Motor neuron (in vitro differentiated cells): Measurements from ENCODE around the gene SASH1. TPM values are rescaled to one million over a fixed set of nuclear protein-coding genes. Genes with fewer than 3 reads are reported as not detected.

Experiments
- ATAC-seq, 8 experiments: fragments of 200-7000 bp; cut with Tn5 transposase; replicated peaks in 6 of 8; 2 replicates each; pipeline ENCODE4 v1.8.0; 2021; ENCODE audit warnings: mild to moderate bottlenecking in 8 of 8, moderate library complexity in 8 of 8
- H3K27ac ChIP-seq, 2 donors: fragments of 250-450 bp; sonication (Bioruptor Pico); 2 replicates each; pipeline ENCODE4 v1.9.0; 2021; ENCODE audit warnings: antibody characterized with exemption in 2 of 2, mild to moderate bottlenecking in 2 of 2, moderate library complexity in 1 of 2
- H3K4me1 ChIP-seq, 2 donors: fragments of 250-450 bp; sonication (Bioruptor Pico); replicated peaks in 1 of 2; 2 replicates each; pipeline ENCODE4 v1.6.1; 2021; ENCODE audit warnings: antibody characterized with exemption in 2 of 2, mild to moderate bottlenecking in 2 of 2, moderate library complexity in 1 of 2
- H3K4me3 ChIP-seq, 5 donors: fragments of 250-450 bp; sonication (Bioruptor Pico); 2 replicates each; pipeline ENCODE4 v1.9.0; 2021; ENCODE audit warnings: antibody characterized with exemption in 5 of 5, mild to moderate bottlenecking in 5 of 5, moderate library complexity in 4 of 5
- WGBS, 10 experiments: fragments of 450-650 bp; shearing (Covaris generic); methylation state at CpG; one replicate each; pipeline ENCODE4 v1.0.0; 2022; 5-methylcytosine and 5-hydroxymethylcytosine counted together
- in situ Hi-C, 9 experiments: fragments of 400-800 bp; cut with MboI; loops; one replicate each; pipeline ENCODE4 v1.15.0; 2021; ENCODE audit warnings: low sequenced_read_pairs in 9 of 9, low pct_unique_long_range_greater_than_20kb in 2 of 9; ENCODE audit not compliant: unreplicated experiment in 9 of 9
- total RNA-seq, 8 experiments: library from RNA; unstranded; fragments of 300-600 nt; gene quantifications; 2 replicates each; pipeline versions ENCODE4 v1.2.3 to v1.2.4, GENCODE V29; 2022

SASH1 gene
- total RNA-seq, 8 experiments from 2014 or later = 7.8 to 139 (median 18.4) TPM

- H3K4me3 ChIP-seq = no peak overlapping the region
- in situ Hi-C loops = no loop called here
- peak in 2 of 8 experiments; percentile 7 to 16 for ATAC-seq
- peaks cover 6 to 10% of the 10 kb centered on the region in 2 donors for H3K4me1 ChIP-seq
- no peak overlapping the region for H3K27ac ChIP-seq
- WGBS, 10 experiments = 21 to 74% (median 42%) methylated on average over 1 to 3 of the region's 3 CpGs
These were observed 58.9 kb downstream of the SASH1 start for GRCh38 chr6:148401571-148401970.

GRCh38 chr6:148404456-148405054, 61.9 kb downstream of the SASH1 start:
- H3K27ac ChIP-seq = no peak overlapping the region
- ATAC-seq = peak in 5 of 8 experiments; percentile 61 to 85 (median 77)

GRCh38 chr6:148405894-148406293, 63.3 kb downstream of the SASH1 start:
- Histone ChIP-seq H3K4me1 (peaks cover 2 to 3% of the 10 kb centered on the region in 2 donors), H3K4me3 (no peak overlapping the region), H3K27ac (no peak overlapping the region)
- whole genome bisulfite sequencing, 10 experiments = 80 to 100% (median 100%) methylated on average over 1 to 2 of the region's 2 CpGs; no CpG with 5 or more reads in 5 of the 10 experiments
- in situ Hi-C loops = no loop called here
- ATAC-seq = peak in 1 of 8 experiments; percentile 29

More at GRCh38 chr6:148404456-148405054, 61.9 kb downstream of the SASH1 start:
- in situ Hi-C loops = no loop called here
- WGBS, 10 experiments = 13 to 100% (median 60%) methylated on average over 1 to 4 of the region's 10 CpGs; no CpG with 5 or more reads in 4 of the 10 experiments
- Histone ChIP-seq H3K4me1 (peaks cover 2 to 3% of the 10 kb centered on the region in 2 donors), H3K4me3 (no peak overlapping the region)

- Histone ChIP-seq H3K4me1 (no peaks in the 10 kb centered on the region), H3K4me3 (no peak overlapping the region), H3K27ac (no peak overlapping the region)
- in situ Hi-C loops = no loop called here
- ATAC-seq = no peak
- 50 to 95% (median 88%) methylated on average over 1 to 6 of the region's 6 CpGs; no CpG with 5 or more reads in 1 of the 10 experiments for WGBS, 10 experiments
These were observed 64.1 kb downstream of the SASH1 start for GRCh38 chr6:148406579-148407371.

GRCh38 chr6:148407372-148407771, 64.7 kb downstream of the SASH1 start:
- ATAC-seq = peak in 1 of 8 experiments; percentile 59
- Histone ChIP-seq H3K4me1 (no peaks in the 10 kb centered on the region), H3K27ac (no peak overlapping the region), H3K4me3 (no peak overlapping the region)
- WGBS, 10 experiments = 53 to 100% (median 96%) methylated on average over 1 to 7 of the region's 7 CpGs; no CpG with 5 or more reads in 1 of the 10 experiments
- in situ Hi-C loops = no loop called here

- ATAC-seq = no peak
- in situ Hi-C loops = no loop called here
- peaks cover 0 to 5% of the 10 kb centered on the region in 2 donors for H3K4me1 ChIP-seq
- no peak overlapping the region for H3K4me3 ChIP-seq
- WGBS, 10 experiments = 85 to 97% (median 91%) methylated on average over 6 to 11 of the region's 12 CpGs
- H3K27ac ChIP-seq = no peak overlapping the region
These were observed 70.9 kb downstream of the SASH1 start for GRCh38 chr6:148413321-148414091.

- WGBS, 10 experiments = 46 to 100% (median 93%) methylated on average over 1 to 3 of the region's 3 CpGs
- Histone ChIP-seq H3K27ac (no peak overlapping the region), H3K4me1 (peaks cover 0 to 5% of the 10 kb centered on the region in 2 donors), H3K4me3 (no peak overlapping the region)
- in situ Hi-C loops = no loop called here
- peak in 3 of 8 experiments; percentile 28 to 79 (median 59) for ATAC-seq
These were observed 71.5 kb downstream of the SASH1 start for GRCh38 chr6:148414092-148414489.

GRCh38 chr6:148414836-148415235, 72.2 kb downstream of the SASH1 start:
- 0 to 80% (median 34%) methylated on average over 1 to 3 of the region's 3 CpGs; no CpG with 5 or more reads in 2 of the 10 experiments for WGBS, 10 experiments
- H3K27ac ChIP-seq = no peak overlapping the region
- H3K4me1 ChIP-seq = peaks cover 4 to 10% of the 10 kb centered on the region in 2 donors
- H3K4me3 ChIP-seq = no peak overlapping the region
- ATAC-seq = peak in 4 of 8 experiments; percentile 39 to 99 (median 73)
- in situ Hi-C loops = no loop called here

- Histone ChIP-seq H3K27ac (no peak overlapping the region), H3K4me3 (no peak overlapping the region), H3K4me1 (peaks cover 4 to 10% of the 10 kb centered on the region in 2 donors)
- ATAC-seq = no peak
- in situ Hi-C loops = no loop called here
- 80 to 100% (median 91%) methylated on average over 2 to 4 of the region's 4 CpGs; no CpG with 5 or more reads in 3 of the 10 experiments for WGBS, 10 experiments
These were observed 73.0 kb downstream of the SASH1 start for GRCh38 chr6:148415511-148416260.

- Histone ChIP-seq H3K4me1 (peaks cover 4 to 10% of the 10 kb centered on the region in 2 donors), H3K27ac (no peak overlapping the region), H3K4me3 (no peak overlapping the region)
- in situ Hi-C loops = no loop called here
- WGBS, 10 experiments = 71 to 100% (median 88%) methylated on average over 1 to 7 of the region's 7 CpGs; no CpG with 5 or more reads in 1 of the 10 experiments
- ATAC-seq = peak in 2 of 8 experiments; percentile 24 to 57
These were observed 73.8 kb downstream of the SASH1 start for GRCh38 chr6:148416330-148416965.

GRCh38 chr6:148417045-148417444, 74.4 kb downstream of the SASH1 start:
- no peak overlapping the region for H3K27ac ChIP-seq
- no peak for ATAC-seq
- WGBS, 10 experiments = 80 to 100% (median 95%) methylated on average over 1 to 8 of the region's 8 CpGs; no CpG with 5 or more reads in 4 of the 10 experiments
- H3K4me3 ChIP-seq = no peak overlapping the region
- in situ Hi-C loops = no loop called here
- peaks cover 4 to 10% of the 10 kb centered on the region in 2 donors for H3K4me1 ChIP-seq

GRCh38 chr6:148419430-148419829, 76.8 kb downstream of the SASH1 start:
- peak in 4 of 8 experiments; percentile 43 to 62 (median 51) for ATAC-seq
- no peak overlapping the region for H3K4me3 ChIP-seq
- H3K4me1 ChIP-seq = peaks cover 4 to 15% of the 10 kb centered on the region in 2 donors
- no peak overlapping the region for H3K27ac ChIP-seq
- 18 to 100% (median 54%) methylated on average over 1 to 5 of the region's 5 CpGs; no CpG with 5 or more reads in 2 of the 10 experiments for WGBS, 10 experiments
- in situ Hi-C loops = no loop called here
